Activated gamma-delta T cell (primary cell): ENCODE results near the gene SORCS2.

Source experiments
- DNase-seq: peaks from one replicate; lab custom pipeline; 2025; lab: John Stamatoyannopoulos, UW

SORCS2 gene

GRCh38 chr4:7529368-7530080, 337.2 kb downstream of the SORCS2 start:
- no peak for DNase-seq

DNA sequence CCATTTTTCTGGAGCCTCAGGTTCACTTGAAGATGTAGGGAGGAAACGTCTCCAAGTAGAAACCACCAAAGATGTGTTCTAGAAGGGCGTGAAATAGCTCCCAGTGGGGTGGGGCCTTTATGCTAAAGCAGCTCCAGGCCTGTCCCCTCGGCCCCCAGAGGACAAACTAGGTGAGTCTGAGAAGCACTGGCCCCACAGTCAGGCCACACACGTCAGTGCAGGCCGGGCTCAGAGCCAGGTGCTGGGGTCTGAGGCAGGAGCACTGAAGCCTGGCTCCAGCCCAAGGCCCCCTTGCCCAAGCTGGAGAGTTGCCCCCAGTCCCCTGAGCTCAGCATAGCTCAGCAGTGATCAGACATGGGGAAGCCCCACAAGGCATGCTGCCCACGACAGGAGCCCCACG, 337.7 kb downstream of the SORCS2 start:
- DNase-seq: no peak

- DNase-seq: no peak
Measured at GRCh38 chr4:7530932-7531639, 338.7 kb downstream of the SORCS2 start.

- no peak for DNase-seq
Measured at GRCh38 chr4:7531640-7531994, 339.3 kb downstream of the SORCS2 start.

DNA sequence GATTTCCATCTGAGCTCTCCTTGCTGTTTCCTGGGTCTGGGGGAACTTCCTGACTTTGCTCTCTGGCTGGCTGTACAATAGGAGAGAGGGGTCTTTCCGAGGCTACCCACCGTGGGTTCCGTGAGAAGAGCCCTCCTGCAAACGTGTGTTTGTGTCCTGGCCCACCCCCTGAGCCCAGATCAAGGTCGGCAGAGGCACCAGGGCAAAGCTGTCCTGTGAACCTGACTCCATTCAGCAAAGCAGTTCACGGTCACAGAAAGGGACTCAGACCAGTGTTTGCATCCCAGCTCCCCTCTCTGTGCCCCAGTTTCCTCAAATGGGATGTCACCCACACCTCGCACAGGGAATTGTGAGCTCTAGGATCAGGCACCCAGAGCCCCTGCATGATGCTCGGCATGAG, 339.7 kb downstream of the SORCS2 start:
- DNase-seq: no peak

GRCh38 chr4:7533267-7533666, 340.9 kb downstream of the SORCS2 start:
- DNase-seq: no peak

GRCh38 chr4:7535094-7535493, 342.8 kb downstream of the SORCS2 start:
- no peak for DNase-seq

DNA sequence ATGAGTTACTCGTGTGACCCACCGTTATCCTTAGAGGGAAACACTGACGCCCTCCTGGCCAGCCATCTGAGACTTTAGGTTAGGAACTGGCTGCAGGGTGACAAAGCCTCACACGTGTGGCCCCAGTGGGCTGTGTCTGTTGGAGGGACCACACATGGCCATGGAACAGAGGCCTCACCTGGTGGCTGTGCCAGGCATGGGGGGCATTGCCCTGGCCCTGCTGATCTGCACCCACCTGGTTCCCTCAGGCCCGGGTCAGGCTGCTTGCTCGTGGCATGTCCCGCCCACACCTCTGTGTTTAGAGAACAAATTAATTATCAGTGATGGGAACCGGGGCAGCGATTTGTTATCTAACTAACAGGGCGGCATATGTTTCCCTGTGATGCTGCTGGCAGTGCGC, 343.3 kb downstream of the SORCS2 start:
- no peak for DNase-seq

DNA sequence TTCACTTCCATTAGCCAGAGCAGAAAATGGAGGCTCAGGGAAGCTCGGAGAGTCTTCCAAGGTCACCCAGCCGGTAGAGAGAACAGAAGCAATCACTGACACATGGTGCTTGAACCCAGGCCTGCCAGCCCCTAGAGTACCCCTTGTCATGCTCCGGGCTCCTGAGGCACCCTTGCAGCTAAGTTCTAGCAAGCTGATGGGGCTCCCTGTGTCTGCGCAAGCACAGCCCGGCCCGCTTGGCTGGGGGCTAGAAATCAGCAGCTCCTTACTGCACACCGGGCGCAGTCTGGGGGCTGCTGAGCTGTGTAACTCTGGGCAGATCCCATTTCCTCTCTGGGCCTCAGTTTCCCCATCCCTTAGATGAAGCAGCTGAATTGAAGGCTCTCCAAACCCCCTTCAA, 344.5 kb downstream of the SORCS2 start:
- DNase-seq: no peak

DNA sequence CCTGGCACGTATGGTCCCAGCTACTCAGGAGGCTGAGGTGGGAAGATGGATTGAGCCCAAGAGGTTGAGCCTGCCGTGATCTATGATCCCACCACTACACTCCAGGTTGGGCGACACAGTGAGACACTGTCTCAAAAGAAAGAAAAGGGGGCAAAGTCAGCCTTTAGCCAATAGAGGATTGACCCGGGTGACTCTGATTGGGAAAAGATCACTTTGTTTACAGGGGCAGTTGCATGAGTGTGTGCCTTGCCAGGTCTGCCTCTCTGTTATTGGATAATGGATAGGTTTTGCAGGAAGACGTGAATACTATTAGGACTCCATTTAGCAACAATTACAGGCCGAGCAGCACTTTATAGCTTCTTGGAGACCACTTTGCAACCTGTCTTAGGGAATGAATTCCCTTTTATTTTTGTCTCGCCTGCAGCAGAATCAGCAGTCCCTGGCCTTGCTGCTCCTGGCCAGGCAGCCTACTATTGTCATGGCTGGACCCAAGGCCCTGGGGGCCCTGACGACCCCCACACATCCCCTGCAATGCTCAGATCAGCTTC, 345.6 kb downstream of the SORCS2 start:
- DNase-seq: no peak

DNA sequence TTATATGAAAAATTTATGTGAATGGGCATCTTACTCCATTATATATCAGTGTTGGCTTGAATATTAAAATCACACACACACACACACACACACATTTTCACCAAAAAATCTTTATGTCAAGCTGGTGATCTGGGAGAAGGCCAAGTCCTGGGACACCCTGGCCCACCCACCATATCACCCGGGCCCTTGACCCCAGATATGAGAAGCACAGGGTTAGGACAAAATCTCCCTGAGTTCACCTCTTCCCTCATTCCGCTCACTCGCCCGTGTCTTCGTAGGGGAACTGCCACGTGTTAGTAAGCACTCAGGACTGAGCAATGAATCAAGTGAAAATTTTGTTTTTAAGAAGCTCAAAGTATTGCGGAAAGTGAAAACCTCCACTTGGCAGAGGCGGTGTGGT, 346.2 kb downstream of the SORCS2 start:
- no peak for DNase-seq

- no peak for DNase-seq
Measured at GRCh38 chr4:7539186-7539585, 346.8 kb downstream of the SORCS2 start.

DNA sequence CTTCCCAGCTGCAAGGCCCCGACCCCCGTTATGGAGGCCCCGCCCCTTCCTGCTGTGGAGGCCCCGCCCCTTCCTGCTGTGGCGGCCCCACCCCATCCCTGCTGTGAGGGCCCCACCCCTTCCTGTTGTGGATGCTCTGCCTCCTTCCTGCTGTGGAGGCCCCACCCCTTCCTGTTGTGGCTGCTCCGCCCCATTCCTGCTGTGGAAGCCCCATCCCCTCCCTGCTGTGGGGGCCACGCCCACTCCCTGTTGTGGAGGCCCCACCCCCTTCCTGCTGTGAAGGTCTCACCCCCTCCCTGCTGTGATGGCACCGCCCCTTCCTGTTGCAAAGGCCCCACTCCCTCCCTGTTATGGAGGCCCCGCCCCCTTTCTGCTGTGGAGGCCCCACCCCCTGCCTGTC, 347.3 kb downstream of the SORCS2 start:
- peak; percentile 36 for DNase-seq

DNA sequence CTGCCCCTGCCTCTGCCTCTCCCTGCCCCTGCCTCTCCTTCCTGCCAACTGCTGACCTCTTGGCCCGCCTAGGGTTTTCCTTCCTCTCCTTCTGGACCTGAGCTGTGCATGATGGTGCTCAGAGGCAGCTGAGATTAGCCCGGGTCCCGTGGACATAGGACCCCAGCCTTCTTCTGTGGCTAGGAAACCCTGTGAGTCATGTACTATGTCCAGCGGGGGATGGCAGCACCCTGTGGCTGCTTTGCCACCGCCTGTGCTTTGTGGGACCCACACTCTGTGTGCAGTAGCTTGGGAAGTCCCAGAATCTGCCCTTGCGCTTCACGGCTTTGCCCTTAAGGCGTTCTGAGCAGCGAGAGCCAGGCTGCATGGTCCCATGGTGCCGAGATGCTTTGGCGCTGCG, 347.9 kb downstream of the SORCS2 start:
- no peak for DNase-seq

GRCh38 chr4:7540654-7541413, 348.5 kb downstream of the SORCS2 start:
- no peak for DNase-seq

- DNase-seq: no peak
Measured at GRCh38 chr4:7541414-7541810, 349.1 kb downstream of the SORCS2 start.

- no peak for DNase-seq
Measured at GRCh38 chr4:7542781-7543180, 350.4 kb downstream of the SORCS2 start.

DNA sequence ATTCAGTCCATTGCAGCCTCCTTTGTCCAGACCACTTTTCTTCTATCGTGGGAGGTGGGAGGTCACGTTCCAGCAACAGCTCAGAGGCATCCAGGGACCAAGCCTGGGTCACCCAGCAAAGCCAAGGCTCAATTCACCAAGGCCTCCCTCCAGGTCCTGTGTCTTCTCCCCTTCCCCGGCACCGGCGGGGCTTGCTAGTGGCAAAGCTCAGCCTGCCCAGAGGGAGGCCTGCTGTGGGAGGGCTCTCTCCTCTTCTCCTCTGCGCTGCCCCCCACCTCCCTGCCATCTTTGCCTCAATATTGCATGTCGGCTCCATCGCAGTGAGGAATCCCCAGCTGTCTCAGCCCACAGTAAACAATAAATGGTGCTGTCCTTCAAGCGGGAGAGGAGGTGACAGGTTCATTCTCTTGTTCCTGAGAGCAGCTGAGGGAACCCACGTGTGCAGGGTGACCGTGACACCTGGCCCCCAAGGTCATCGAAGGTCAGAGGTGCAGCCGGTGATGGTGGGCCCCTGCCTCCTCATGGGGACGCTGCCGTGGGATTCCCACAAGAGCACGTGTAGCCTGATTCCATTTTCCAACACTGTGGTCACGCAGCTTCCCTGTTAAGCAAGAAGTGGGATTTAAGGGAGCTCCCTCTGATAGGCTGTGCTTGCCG, 353.9 kb downstream of the SORCS2 start:
- DNase-seq: no peak

- no peak for DNase-seq
Measured at GRCh38 chr4:7546809-7547367, 354.6 kb downstream of the SORCS2 start.

- DNase-seq: no peak
Measured at GRCh38 chr4:7547368-7548040, 355.2 kb downstream of the SORCS2 start.

DNA sequence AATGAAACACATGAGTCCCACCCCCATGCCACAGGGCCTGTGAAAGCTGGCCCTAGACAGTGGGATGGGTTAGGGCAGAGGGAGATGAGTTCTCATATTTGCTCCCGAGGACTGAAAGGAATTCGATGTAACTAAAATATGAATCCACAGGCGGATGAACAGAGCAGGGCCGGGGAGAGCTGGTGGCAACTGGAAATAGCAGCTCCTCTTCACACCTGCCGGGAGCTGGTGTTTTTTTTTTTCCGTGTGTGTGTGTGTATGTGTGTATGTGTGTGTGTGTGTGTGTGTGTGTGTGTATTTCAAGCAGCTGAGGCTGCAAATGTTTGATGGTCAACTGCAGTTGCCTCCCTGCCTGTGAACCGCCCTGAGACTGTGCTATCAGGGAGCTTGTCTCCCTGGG, 357.5 kb downstream of the SORCS2 start:
- no peak for DNase-seq
